ENCODE results near the gene ADAMTSL2.
A peak's percentile ranks its signal among the peaks of the same experiment; 100 is the strongest.
"Not testable (repeated sequence)": the region's sequence is repeated elsewhere in the genome, so short reads cannot be mapped to it uniquely, and the experiment has no call there.

Gene ADAMTSL2

DNA sequence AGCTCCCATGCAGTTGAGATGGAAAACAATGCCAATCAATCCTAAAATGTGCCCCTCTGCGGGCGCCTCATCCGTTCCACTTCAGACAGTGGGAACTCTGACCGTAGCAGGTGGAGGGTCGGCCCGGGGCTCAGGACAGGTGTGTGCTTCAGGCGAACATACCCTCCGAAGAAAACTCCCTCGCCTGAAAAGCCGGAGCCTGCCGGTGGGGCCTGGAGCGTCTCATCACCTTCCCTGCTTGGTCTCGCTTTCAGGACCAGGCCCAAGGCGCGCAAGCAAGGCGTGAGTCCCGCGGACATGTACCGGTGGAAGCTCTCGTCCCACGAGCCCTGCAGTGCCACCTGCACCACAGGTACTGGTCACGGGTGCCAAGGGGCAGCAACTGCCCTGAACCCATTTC lies 26.4 kb downstream of the ADAMTSL2 start:
- no peak for DNase-seq

DNA sequence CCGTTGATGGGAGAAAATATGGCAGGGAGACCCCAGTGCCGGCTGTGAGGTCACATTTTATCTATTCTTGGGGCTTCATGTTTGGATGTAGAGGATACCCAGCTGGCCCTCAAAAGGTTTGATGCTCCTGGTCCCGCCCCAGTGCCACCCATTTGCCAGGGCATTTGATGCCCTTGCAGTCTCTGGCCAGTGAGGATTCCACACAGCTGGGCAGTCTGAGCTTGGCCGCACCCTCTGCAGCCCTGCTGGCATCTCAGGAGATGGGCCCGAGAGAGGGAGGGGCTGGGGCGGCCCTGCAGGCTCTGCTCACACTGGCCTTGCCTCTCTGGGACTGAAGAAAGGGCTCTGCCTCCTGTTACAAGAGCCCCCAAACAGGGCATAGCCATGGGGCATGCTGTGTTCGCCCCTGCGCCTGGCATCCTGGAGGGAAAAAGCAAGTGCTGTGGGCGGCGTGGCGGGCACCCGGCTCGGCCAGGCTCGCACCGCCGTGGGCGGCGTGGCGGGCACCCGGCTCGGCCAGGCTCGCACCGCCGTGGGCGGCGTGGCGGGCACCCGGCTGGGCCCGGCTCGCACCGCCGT lies 27.6 kb downstream of the ADAMTSL2 start:
- DNase-seq, result no peak

DNA sequence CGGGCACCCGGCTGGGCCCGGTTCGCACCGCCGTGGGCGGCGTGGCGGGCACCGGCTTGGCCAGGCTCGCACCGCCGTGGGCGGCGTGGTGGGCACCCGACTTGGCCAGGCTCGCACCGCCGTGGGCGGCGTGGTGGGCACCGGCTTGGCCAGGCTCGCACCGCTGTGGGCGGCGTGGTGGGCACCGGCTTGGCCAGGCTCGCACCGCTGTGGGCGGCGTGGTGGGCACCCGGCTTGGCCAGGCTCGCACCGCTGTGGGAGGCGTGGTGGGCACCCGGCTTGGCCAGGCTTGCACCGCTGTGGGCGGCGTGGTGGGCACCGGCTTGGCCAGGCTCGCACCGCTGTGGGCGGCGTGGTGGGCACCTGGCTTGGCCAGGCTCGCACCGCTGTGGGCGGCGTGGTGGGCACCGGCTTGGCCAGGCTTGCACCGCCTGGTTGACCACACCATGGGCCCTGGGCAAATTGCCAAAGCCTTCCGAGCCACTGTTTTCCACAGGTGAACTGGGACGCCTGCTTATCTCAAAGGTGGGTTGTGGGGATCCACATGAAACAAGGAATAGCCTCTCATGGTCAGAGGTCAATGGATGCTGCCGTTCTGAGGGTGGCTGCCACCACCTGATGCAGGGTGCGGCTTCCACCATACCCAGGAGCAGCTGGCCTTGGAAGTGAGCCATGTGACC lies 28.2 kb downstream of the ADAMTSL2 start:
- DNase-seq, result no peak

DNA sequence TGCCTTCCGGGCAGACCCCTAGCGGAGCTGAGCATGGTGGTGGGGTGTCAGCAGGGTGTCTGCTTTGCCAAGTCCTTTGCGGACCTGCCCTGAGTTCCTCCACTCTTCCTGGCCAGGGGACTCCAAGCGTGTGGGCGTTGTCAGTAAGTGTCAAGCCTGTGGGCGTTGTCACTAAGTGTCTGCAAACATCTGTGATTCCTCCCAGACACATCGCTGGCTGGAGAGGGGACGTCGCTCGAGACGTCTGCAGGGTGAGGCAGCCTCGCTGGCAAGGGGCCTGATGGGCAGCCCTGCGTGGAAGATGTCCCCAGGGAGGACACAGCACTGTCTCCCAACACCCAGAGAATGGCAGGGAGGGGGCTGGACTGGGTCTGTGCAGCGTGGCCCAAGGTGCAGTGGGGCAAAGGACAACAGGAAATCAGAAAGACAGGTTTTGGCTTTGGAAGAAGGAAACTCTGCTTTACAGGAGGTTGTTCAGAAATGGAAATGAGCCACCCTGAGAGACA lies 28.8 kb downstream of the ADAMTSL2 start:
- peak in 1 of 4 experiments; percentile 22 for DNase-seq

DNA sequence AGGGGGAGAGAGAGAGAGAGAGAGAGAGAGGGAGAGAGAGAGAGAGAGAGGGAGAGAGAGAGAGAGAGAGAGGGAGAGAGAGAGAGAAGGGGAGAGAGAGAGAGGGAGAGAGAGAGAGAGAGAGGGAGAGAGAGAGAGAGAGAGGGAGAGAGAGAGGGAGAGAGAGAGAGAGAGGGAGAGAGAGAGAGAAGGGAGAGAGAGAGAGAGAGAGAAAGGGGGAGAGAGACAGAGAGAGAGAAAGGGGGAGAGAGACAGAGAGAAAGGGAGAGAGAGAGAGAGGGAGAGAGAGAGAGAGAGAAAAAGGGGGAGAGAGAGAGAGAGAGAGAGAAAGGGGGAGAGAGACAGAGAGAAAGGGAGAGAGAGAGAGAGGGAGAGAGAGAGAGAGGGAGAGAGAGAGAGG lies 29.3 kb downstream of the ADAMTSL2 start:
- DNase-seq, result not testable (repeated sequence)

DNA sequence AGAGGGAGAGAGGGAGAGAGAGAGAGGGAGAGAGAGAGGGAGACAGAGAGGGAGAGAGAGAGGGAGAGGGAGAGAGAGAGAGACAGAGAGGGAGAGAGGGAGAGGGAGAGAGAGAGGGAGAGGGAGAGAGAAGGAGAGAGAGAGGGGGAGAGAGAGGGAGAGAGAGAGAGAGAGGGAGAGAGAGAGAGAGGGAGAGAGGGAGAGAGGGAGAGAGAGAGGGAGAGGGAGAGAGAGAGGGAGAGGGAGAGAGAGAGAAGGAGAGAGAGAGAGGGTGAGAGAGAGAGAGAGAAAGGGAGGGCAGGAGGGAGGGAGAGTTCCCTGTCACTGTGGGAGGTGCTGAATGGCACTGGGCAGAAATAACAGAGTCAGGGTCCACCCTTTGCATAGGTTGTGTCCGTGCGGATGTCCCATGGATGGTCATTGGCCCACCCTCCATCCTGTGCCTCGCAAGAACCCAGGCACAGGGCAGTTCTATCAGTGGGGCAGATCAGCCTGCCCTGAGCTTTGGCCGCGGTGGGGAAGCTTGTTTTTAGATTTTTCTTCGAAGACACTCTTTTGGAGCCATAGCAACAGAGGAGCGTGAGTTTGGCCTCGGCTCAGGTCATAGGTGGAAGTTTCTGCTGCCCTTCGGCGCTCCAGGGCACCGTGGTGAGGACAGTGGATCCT lies 30.1 kb downstream of the ADAMTSL2 start:
- no peak for DNase-seq

DNA sequence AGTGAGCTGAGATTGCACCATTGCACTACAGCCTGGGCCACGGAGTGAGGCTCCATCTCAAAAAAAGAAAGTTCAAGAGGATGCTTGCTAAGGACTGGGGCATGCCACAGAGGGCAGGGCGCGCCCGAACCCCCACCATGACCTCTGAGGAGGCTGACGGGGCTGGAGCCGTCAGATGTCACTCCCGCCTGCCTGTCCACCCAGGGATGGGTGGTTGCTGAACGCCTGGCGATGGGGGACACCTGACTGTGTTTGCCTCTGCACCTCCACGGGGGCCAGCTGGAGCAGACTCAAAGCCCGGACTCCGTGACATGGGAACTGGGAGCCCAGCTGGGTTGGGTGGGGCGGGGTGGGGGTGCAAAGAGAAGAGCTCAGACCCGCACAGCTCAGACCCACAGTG lies 31.9 kb downstream of the ADAMTSL2 start:
- no peak for DNase-seq

DNA sequence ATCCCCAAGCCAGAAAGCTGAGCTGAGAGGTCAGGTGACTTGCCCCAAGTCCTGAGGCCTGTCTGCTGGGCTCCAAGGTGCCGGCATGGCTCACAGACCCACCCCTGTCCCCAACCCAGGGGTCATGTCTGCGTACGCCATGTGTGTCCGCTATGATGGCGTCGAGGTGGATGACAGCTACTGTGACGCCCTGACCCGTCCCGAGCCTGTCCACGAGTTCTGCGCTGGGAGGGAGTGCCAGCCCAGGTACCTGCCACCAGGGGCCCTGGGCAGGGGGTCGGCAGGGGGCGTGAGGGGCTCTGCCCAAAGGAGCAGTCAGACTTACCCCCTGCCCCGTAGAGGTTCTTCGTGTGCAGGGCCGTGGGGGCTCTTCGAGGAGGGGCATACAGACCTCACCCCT lies 32.3 kb downstream of the ADAMTSL2 start:
- no peak for DNase-seq

DNA sequence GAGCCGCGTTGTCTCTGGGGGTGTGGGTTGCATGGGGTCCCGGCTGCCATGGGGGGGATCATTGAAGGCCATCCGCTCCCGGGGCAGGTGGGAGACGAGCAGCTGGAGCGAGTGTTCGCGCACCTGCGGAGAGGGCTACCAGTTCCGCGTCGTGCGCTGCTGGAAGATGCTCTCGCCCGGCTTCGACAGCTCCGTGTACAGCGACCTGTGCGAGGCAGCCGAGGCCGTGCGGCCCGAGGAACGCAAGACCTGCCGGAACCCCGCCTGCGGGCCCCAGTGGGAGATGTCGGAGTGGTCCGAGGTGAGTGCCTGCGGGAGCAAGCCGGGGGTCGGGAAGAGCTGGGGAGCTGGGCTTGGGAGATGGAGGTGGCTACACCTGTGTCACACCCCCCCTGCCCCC lies 33.7 kb downstream of the ADAMTSL2 start:
- DNase-seq, result no peak

DNA sequence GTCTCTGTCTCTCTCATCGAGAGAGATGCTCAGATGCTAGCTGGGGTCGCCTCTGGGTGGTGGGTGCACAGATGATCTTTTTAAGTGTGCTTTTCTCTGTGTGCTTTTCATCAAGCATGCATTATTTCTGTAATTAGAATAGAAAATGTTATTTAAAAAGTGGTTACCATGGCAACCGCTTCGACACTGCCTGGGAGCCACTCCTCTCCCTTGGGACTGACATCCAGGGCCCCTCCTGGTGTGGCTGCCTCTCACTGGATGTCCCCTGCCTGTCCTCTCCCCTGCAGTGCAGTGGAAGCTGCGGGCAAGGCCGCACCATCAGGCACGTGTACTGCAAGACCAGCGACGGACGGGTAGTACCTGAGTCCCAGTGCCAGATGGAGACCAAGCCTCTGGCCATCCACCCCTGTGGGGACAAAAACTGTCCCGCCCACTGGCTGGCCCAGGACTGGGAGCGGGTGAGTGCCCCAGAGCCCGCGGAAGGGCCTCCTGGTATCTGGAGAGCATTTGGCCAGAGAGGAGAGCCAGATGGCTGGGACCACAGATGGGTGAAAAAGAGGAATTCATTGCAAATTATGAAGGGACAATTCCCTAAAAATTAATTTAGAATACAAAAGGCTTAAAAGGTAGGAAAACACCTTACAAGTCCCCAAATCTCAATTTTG lies 34.7 kb downstream of the ADAMTSL2 start:
- no peak for DNase-seq

DNA sequence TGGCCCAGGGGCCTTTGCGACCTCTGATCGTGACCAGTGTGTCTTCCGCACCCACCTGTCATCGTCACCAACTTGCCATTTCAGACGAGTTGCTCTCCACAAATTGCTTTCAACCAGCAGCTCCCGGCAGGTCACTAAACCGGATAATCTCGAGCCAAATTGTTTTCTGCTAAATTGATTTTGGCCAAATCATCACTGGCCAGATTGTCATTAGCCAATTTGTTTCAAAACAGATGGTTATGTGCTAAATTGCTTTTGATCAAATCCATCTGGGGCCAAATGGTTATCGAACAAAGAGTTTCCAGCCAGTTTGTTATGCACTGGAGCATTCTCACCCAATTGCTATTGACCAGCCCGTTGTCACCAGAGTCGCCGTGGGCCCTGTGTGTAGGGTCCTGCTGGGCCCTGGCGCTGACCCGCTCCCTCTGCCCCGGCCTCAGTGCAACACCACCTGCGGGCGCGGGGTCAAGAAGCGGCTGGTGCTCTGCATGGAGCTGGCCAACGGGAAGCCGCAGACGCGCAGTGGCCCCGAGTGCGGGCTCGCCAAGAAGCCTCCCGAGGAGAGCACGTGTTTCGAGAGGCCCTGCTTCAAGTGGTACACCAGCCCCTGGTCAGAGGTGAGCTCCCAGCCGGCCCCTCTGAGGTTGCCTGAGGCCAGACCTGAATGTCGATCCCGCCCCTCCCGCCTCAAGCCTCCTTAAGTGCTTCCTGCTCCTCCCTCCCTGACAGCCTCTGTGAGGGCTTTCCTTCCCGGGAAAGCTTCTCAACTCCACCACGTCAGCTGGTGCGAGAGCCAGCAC lies 35.6 kb downstream of the ADAMTSL2 start:
- DNase-seq, result no peak

DNA sequence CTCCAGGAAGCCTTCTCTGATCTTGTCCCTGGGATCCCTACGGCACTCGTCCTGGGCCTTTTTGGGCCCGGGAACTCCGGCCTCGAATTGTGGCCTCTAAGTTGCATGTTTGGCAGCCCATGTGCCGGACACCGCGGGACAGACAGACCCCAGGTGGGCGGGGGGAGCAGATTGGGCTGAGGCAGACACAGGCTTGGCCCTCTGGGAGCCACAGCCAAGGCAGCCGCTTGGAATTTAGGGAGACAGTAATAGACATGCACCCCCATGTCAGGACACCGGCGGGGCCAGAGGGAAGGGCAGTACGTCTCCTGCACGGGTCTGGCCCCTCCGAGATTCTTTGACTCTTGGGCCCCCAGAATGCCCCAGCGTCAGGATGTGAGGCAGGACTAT lies 36.2 kb downstream of the ADAMTSL2 start:
- DNase-seq, result no peak

DNA sequence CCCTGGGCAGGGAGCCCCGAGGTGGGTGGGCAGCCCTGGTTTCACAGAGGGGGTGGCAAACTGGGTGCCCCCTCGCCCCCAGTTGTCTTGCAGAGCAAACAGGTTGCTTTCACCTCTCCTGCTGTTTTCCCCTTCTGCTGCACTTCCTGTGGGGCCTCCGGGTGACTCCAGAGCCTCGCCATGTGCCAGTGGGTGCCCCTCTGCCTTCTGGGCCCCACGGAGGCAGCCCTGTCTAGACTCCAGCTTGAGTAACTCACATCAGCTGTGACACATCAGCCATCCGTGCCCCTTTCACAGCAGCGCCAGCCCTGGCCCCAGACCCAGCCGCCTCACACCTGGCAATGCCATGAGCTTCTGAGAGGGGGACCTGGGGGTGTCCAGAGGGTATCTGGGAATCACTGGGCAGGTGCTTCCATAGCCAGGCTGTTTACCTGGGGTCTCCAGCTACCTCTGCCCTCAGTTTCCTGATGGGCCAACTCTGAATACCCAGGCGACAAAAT lies 36.9 kb downstream of the ADAMTSL2 start:
- no peak for DNase-seq

DNA sequence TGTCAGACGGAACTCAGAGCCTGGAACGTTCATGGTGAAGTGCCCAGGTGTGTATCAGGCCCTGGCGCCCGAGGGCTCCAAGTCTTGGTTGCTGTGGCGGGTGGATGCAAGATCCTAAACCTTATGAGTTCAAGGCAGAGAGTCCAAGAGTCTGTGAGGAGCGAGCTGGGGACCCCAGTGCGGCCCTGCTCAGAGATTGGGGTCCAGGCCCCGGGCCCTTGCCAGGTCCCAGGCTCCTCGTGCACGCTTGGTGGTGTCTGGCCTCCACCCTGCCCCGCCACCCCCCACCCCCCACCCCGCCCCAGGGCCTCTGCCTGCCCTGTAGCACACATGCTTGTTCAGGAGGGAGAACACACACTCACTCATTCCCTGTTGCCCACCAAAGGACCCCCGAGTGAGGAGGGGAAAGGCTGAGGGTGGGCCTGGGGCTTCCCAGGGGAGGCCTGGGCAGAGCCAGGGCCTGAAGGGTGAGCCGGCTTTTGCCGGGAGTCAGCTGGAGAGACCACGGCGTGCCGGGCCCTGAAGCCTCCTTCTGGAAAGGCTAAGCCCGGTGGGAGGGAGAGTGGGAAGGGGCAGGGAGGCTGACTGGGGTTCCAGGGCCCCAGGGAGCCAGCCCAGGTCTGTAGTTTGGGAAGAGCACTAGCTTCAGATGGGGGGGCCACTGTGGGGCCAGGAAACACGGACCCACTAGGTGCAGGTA lies 37.5 kb downstream of the ADAMTSL2 start:
- DNase-seq, result no peak

DNA sequence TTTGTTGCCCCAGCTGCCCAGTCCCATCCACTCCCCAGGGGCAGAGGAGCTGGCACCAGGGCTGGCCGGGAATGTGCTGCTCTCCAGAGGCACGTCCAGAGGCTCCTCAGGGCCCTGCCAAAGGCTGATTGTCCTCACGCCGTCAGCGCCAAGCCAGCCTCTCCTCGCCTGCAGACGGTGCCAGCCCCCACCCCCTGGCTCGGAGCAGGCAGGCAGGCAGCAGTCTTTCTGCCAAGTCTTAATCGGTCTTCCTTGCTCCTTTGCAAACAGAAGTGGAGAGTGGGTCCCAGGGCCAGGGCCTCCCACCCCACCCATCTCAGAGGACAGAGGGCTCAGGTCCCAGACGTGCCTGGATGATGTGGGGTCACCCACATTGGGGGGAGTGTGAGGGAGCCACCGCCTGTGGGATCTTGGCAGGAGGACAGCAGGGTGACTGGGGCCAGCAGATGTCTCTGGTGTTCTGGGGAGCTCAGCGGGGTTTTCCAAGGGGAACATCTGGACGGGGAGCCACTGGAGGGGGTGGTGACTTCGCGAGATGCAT lies 38.4 kb downstream of the ADAMTSL2 start:
- DNase-seq, result no peak

DNA sequence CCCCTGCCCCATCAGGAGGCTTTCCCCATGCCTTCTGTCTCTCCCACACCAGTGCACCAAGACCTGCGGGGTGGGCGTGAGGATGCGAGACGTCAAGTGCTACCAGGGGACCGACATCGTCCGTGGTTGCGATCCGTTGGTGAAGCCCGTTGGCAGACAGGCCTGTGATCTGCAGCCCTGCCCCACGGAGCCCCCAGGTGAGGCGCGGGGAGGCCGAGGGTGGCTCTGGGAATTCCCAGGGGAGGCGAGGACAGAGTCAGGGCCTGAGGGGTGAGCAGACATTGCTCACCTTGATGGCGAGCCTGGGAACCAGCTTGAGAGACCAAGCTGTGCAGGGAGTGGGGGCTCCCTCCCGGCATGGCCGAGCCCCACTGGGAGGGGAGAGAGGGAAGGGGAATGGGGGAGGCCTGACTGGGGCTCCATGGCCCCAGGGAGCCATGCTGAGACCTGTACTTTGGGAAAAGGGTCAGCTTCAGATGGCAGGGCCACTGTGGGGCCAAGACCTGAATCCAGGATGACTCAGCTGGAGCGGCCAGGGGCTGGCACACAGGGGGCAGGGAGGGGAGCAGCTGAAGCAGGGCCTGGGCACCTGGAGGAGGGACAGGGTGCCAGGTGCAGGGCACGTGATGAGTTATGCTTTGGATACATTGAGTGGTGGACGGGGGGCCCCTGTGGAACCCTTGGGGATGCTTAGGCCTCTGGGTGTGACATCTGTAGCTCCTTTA lies 39.4 kb downstream of the ADAMTSL2 start:
- no peak for DNase-seq

DNA sequence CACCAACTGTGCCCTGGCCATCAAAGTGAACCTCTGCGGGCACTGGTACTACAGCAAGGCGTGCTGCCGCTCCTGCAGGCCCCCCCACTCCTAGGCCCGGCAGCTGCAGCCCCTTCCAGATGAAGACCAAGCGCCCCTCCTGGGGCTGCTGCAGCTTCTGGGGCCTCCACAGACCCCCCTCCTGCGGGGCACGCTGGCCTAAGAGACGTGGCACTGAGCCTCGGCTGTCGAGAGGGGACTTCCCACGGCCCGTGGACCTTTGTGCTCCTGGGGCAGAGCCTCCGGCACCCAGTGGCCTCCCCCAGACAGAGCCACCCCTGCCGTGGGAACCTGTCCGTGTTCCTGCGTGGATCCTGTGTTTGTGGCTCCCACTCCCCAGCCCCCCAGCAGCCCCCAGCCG lies 40.3 kb downstream of the ADAMTSL2 start:
- DNase-seq, result no peak

DNA sequence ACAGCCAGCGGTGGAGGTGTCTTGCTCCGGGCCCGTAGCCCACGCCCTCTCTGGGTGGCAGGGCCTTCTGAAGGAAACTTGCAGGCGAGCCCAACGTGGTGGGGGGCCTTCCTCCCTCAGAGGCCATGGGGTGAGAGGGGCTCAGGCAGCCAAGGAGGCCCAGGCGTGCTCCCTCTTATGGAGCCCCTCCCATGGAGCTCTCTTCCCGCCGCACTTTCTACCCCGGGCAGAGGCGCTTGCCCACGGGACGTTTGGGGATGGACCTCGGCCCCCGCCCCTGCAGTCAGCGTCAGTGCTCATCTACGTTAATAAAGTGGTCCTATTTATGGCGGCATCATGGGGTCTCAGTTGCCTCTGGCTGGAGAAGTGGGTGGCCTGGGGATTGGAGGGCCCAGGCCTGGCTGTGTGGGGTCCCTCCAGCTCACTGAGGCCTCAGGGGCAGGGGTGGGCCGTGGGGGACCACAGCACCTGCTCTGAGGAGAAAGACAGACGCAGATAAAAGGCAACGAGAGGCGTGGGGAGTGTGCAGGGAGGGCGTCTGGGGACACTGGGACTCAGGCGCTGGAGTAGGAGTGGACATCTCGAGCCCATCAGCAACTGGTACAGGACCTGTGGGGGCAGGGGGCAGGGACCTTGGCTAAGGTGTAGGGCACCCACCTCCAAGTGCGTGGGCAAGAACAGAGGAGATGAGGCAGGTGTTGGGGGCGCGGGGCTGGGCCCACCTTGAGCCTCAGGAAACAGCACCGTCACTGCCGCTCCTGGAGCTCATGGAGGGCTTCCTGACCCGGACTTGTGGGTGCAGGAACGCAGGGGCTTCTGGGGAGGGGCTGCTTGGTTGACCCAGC lies 40.9 kb downstream of the ADAMTSL2 start:
- no peak for DNase-seq

DNA sequence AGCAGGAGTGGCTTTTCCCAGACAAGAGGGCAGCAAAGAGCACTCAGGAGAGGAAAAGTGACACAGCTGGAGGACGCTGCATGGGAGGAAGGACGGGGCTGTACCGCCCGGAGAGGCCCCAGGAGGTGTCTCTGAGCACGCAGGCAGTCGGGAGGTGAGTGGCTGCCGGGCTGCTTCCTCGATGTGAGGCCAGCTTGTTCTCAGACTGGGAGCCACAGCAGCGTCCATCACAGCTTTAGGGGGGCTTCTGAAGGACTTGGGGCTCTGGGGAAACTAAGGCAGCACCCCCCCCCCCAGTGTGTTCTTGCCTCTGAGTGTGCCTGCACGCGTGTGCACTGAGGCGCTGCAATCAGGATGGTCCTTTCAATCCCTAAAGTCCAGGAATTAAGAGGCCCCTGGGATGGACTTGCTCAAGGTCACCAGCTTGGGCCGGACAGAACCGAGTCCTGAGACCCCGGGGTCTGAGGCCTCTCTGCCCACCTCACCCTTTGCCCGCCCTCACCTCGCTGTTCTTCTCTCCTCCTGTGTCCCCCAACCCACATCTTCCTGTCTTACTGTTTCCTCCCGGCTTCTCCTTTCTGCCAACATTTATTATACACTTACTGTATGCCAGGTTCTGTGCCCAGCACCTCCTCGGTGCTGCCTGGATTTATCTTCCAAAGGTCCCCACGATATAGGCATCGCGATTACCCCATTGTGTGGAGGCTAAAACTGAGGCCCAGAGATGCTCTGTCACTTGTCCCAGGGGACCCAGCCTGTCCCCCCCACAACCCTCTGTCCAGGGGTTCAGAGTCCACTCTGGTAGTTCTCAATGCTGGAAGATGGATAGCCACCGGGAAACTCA lies 41.7 kb downstream of the ADAMTSL2 start:
- DNase-seq, result no peak
